CD4-positive, CD25-positive, alpha-beta regulatory T cell (primary cell): ENCODE measurements around the gene CELF2. TPM values are rescaled to one million over a fixed set of nuclear protein-coding genes. Genes with fewer than 3 reads are reported as not detected.
A peak's percentile ranks its signal among the peaks of the same experiment; 100 is the strongest.

Experiments used
- ATAC-seq, 2 donors: fragments of 150-1000 bp; cut with Tn5 transposase; one replicate each; pipeline ENCODE4 v1.10.0; 2021; ENCODE audit warnings: low read depth in 2 of 2, moderate number of reproducible peaks in 2 of 2, moderate library complexity in 1 of 2
- DNase-seq, 3 donors: peaks; one replicate each; pipeline versions ENCODE4 v3.0.0 to v3.0.0-alpha.2; 2012 to 2022; ENCODE audit warnings: mixed read lengths in 1 of 3
- H3K27ac ChIP-seq: one replicate; pipeline ENCODE4 v1.7.0; 2013; ENCODE audit warnings: mild to moderate bottlenecking, low read length; ENCODE audit not compliant: insufficient read depth, poor library complexity, severe bottlenecking
- H3K27me3 ChIP-seq: one replicate; pipeline ENCODE4 v1.7.0; 2013; ENCODE audit warnings: low read length; ENCODE audit not compliant: control insufficient read depth, insufficient read depth
- H3K36me3 ChIP-seq: one replicate; pipeline ENCODE4 v1.7.0; 2013; ENCODE audit warnings: mild to moderate bottlenecking, low read length, moderate library complexity; ENCODE audit not compliant: control insufficient read depth, insufficient read depth
- H3K4me1 ChIP-seq: 2 replicates; pipeline ENCODE4 v1.7.0; 2013; ENCODE audit warnings: mild to moderate bottlenecking, low read length; ENCODE audit not compliant: insufficient read depth, control insufficient read depth, poor library complexity, severe bottlenecking
- H3K4me3 ChIP-seq: one replicate; pipeline ENCODE4 v1.7.0; 2013; ENCODE audit warnings: low read depth, mild to moderate bottlenecking, low read length, moderate library complexity
- H3K9me3 ChIP-seq, 2 experiments: 1 replicate in 1 of 2; 2 replicates in 1 of 2; pipeline ENCODE4 v1.7.0; 2013; ENCODE audit warnings: low read length in 2 of 2, mild to moderate bottlenecking in 1 of 2, moderate library complexity in 1 of 2; ENCODE audit not compliant: control insufficient read depth in 2 of 2
- H3K27ac Mint-ChIP-seq, 3 donors: one replicate each; pipeline ENCODE4 v1.8.0; 2020 to 2022; ENCODE audit warnings: mild to moderate bottlenecking in 3 of 3, mixed read lengths in 3 of 3, moderate library complexity in 2 of 3
- H3K27me3 Mint-ChIP-seq: one replicate; pipeline ENCODE4 v1.8.0; 2022; ENCODE audit warnings: mild to moderate bottlenecking, mixed read lengths
- H3K36me3 Mint-ChIP-seq: one replicate; pipeline ENCODE4 v1.8.0; 2020; ENCODE audit warnings: mixed read lengths
- H3K4me1 Mint-ChIP-seq, 4 donors: one replicate each; pipeline ENCODE4 v1.8.0; 2020 to 2022; ENCODE audit warnings: mixed read lengths in 4 of 4, mild to moderate bottlenecking in 1 of 4
- H3K4me3 Mint-ChIP-seq, 4 donors: one replicate each; pipeline ENCODE4 v1.8.0; 2020 to 2022; ENCODE audit warnings: mild to moderate bottlenecking in 4 of 4, mixed read lengths in 4 of 4, moderate library complexity in 3 of 4
- H3K9me3 Mint-ChIP-seq, 7 donors: one replicate each; pipeline ENCODE4 v1.8.0; 2020 to 2022; ENCODE audit warnings: mixed read lengths in 7 of 7, mild to moderate bottlenecking in 3 of 7, moderate library complexity in 2 of 7
- polyA plus RNA-seq, 4 donors: library from polyadenylated mRNA; unstranded; fragments of 300-500 nt; fragmentation: Illumina TruSeq; gene quantifications; one replicate each; pipeline ENCODE4 v1.2.3, GENCODE V29; 2021
- total RNA-seq: library from RNA; stranded (reverse); gene quantifications from one replicate; pipeline ENCODE4 v1.2.3, GENCODE V29; 2022

The CELF2 gene
- total and polyA plus RNA-seq, 5 donors from 2014 or later: 117 to 230 (median 150) TPM

DNA sequence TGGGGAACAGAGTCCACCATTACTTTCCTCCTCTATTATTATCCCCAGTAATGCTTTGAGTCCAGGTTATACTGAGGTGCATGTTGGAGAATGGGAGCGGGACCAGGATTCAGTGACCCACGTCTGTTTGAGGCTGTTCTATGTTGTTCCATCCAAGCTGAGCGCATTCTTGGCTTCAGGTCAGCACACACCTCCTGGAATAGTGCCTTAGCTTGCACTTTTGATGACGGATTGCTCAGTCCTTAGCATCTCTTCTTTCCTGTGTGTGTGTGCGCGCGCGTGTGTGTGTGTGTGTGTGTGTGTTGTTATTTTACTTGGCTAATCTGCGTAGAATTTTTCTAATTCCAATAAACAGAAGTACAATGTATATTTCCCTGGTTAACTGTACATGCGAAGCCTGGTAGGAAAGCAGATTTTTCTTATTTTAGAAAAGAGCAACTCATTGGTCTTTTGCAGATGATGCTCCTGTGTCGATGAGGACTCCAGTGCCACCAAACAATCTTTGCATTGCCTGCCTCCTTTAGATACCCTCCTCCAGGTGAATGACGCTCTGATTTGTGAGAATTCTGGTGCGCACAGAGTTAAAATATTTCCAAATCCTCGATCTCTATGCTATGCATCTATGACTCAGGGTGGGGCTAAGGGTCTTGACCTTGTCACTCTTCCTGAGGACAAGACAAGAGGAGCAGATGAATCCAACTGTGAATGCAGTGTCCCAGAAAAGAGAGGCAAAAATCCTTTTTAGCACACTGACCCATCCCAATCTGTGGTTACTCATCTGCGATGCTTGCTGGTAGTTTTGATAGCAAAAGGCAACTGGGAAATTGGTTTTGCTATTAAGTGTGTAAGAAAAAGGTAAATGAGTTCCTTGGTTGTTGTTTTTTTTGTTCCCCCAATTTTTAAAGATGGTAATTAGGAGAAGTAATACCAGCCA lies 13.3 kb upstream of the CELF2 start:
- Histone ChIP-seq H3K27ac (no peak overlapping the region), H3K36me3 (no peaks in the 10 kb centered on the region), H3K4me1 (no peaks in the 10 kb centered on the region), H3K27me3 (peaks cover 26% of the 10 kb centered on the region), H3K4me3 (no peak overlapping the region), H3K9me3 (no peaks in the 10 kb centered on the region)
- DNase-seq: no peak
- ATAC-seq: no peak
- H3K4me3 Mint-ChIP-seq: no peak overlapping the region
- H3K36me3 Mint-ChIP-seq: no peaks in the 10 kb centered on the region
- no peak overlapping the region for H3K27ac Mint-ChIP-seq
- H3K4me1 Mint-ChIP-seq: no peaks in the 10 kb centered on the region
- peaks cover 47% of the 10 kb centered on the region for H3K27me3 Mint-ChIP-seq
- peaks cover 0 to 3% (median 0%) of the 10 kb centered on the region in 7 donors for H3K9me3 Mint-ChIP-seq

DNA sequence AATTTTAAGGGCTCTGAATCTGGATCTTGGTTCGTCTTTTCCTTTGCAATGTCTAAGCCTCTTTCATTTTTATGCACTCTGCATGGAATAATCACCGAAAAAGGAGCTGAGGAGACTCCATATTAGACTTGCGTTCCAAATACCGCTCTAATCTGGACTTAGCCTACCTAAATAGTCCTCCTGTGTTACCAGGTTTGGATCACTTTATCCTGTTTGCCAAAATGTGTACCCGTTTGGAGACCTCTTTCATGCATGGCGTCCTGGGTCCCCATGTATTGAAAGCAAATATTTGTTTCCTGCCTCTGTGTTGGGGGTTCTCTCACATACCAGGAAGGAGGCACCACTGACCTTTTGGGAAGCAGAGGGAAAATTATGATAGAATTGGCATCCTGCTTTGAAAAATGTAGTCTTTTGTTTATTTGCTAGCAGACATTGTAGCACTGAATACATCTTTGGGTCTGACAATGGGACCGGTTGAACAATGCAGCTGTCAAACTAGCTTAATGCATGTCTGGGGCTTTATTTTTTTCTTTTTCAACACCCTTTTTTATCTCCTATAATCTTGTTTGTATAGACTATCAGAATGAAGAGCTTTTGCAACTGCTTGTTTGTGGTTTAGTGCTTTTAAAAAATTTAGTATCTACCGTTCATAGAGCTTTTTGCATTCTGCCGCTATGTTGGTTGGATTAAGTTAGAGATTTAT lies 11.8 kb upstream of the CELF2 start:
- H3K27me3 ChIP-seq: peaks cover 30% of the 10 kb centered on the region
- Mint-ChIP-seq H3K36me3 (no peaks in the 10 kb centered on the region), H3K27ac (no peak overlapping the region), H3K4me1 (no peaks in the 10 kb centered on the region), H3K9me3 (peaks cover 0 to 3% (median 0%) of the 10 kb centered on the region in 7 donors), H3K4me3 (no peak overlapping the region), H3K27me3 (peaks cover 52% of the 10 kb centered on the region)
- no peaks in the 10 kb centered on the region for H3K4me1 ChIP-seq
- H3K27ac ChIP-seq: no peak overlapping the region
- ATAC-seq: no peak
- no peaks in the 10 kb centered on the region for H3K36me3 ChIP-seq
- no peaks in the 10 kb centered on the region for H3K9me3 ChIP-seq
- no peak for DNase-seq
- no peak overlapping the region for H3K4me3 ChIP-seq

DNA sequence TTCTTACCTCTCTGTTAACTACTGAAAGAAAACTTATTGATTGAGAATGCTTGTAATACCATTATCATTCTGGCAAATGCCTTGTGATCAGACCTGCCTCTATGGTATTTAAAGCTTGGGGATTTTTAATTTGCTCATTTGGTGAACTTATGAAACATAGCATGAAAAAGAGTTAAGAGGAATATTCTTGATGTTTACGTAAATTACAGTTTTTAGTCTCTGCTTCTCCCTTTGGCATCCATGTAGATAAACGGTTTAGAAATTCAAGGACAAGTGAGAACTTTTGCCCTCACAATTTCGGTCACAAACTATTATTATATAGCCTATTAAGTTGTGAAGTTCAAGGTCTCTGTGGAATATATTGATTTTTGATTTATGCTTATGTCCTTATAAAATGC lies 11.2 kb upstream of the CELF2 start:
- H3K4me3 ChIP-seq: no peak overlapping the region
- H3K27ac ChIP-seq: no peak overlapping the region
- ATAC-seq (no peak), DNase-seq (no peak)
- H3K4me1 ChIP-seq: no peaks in the 10 kb centered on the region
- H3K36me3 ChIP-seq: no peaks in the 10 kb centered on the region
- H3K36me3 Mint-ChIP-seq: no peaks in the 10 kb centered on the region
- H3K9me3 Mint-ChIP-seq: peaks cover 0 to 3% (median 0%) of the 10 kb centered on the region in 7 donors
- no peaks in the 10 kb centered on the region for H3K9me3 ChIP-seq
- no peak overlapping the region for H3K27ac Mint-ChIP-seq
- H3K27me3 Mint-ChIP-seq: peaks cover 54% of the 10 kb centered on the region
- no peak overlapping the region for H3K4me3 Mint-ChIP-seq
- H3K4me1 Mint-ChIP-seq: no peaks in the 10 kb centered on the region
- peaks cover 31% of the 10 kb centered on the region for H3K27me3 ChIP-seq

DNA sequence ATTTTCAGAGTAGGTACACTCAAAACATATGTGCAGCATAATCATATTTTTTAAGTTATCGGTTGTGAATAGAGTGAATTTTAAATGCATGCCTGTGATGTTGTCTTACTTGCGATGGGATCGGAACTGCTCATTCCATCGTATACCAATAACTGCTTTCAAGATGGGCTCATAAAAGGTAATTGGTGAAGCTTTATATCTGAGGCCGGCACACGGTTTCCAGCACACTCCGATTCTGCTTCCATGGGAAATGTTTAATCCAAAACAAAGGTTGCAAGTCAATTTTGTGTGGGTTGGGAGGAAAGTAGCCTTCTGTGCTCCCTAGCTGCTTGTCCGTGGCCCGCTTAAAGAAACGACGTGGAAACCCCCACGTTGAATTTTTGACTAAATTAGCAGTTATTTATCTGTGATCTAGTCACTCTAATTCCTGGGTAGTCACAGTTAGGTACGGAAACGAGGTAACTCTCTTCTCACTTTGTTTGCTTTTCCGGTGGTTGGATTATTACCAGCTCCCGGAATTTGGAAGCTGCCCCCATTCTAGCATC lies 10.1 kb upstream of the CELF2 start:
- Histone ChIP-seq H3K36me3 (no peaks in the 10 kb centered on the region), H3K4me3 (no peak overlapping the region), H3K4me1 (no peaks in the 10 kb centered on the region), H3K27me3 (peaks cover 37% of the 10 kb centered on the region), H3K27ac (no peak overlapping the region), H3K9me3 (no peaks in the 10 kb centered on the region)
- DNase-seq (no peak), ATAC-seq (no peak)
- Mint-ChIP-seq H3K4me1 (no peaks in the 10 kb centered on the region), H3K9me3 (peaks cover 0 to 3% (median 0%) of the 10 kb centered on the region in 7 donors), H3K36me3 (no peaks in the 10 kb centered on the region), H3K27me3 (peaks cover 59% of the 10 kb centered on the region), H3K4me3 (no peak overlapping the region), H3K27ac (no peak overlapping the region)

DNA sequence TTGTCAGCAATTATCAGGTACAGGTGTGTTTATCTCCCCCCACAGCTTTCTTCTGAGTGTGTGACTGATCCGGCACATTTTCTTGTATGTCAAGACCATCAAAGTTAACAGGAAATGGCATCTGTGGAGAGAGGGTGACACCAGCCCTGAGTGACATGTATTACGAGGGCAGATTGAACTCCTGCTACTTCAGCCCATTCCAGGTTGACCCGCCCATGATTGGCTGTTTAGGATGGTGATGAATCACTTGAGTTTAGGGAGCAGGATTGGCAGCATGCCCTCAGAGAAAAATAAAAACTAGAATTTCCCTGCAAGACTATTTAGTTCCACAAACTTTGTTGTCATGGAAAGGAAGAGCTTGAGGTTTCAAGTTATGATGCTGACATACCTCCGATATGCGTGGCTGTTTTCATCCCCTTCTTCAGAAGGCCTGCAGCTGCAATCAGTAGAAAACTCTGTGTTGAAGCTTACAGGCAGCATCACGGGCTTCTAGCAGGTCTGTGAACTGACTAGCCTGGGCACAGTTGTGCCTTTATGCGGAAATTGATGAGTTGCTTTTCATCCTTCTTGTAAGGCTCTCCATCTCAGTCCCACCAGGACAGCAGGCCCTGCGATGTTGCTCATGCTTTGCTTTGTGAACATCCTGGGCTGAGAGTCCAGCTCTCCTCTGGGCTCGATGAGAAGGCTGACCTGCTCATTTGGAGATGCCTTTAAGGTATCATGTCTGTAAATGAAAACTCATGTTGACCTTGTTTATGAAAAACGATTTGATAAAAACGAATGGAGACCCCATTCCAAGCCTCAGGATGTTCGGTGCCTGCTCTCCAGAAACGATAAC lies 8.0 kb upstream of the CELF2 start:
- H3K36me3 ChIP-seq: no peaks in the 10 kb centered on the region
- ATAC-seq (no peak), DNase-seq (peak in 1 of 3 donors; percentile 16)
- Mint-ChIP-seq H3K4me1 (peaks cover 0 to 4% (median 0%) of the 10 kb centered on the region in 4 donors), H3K9me3 (peaks cover 0 to 5% (median 0%) of the 10 kb centered on the region in 7 donors), H3K27ac (no peak overlapping the region), H3K4me3 (no peak overlapping the region), H3K36me3 (no peaks in the 10 kb centered on the region), H3K27me3 (peaks cover 78% of the 10 kb centered on the region)
- no peaks in the 10 kb centered on the region for H3K9me3 ChIP-seq
- H3K27me3 ChIP-seq: peaks cover 51% of the 10 kb centered on the region
- H3K4me1 ChIP-seq: no peaks in the 10 kb centered on the region
- H3K27ac ChIP-seq: no peak overlapping the region
- H3K4me3 ChIP-seq: no peak overlapping the region

DNA sequence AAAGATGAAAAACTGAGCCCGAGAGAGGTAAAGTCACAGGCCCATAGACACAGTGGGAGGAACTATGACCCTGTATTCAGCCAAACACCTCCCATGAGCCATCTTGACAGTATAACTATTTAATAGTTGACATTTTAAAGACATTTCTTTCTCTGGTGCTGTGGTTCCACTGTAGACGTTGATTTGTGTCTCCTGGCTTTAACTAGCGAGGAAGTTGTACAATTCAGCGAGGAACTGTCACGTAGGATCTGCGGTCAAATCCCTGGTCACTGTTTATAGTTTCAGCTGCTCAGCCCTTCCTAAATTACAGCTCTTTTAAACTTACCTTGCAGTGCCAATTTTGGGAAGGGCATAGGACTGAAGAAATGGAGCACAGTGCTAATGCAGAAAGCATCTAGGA lies 7.1 kb upstream of the CELF2 start:
- Mint-ChIP-seq H3K27ac (no peak overlapping the region), H3K4me1 (peaks cover 0 to 4% (median 0%) of the 10 kb centered on the region in 4 donors)

DNA sequence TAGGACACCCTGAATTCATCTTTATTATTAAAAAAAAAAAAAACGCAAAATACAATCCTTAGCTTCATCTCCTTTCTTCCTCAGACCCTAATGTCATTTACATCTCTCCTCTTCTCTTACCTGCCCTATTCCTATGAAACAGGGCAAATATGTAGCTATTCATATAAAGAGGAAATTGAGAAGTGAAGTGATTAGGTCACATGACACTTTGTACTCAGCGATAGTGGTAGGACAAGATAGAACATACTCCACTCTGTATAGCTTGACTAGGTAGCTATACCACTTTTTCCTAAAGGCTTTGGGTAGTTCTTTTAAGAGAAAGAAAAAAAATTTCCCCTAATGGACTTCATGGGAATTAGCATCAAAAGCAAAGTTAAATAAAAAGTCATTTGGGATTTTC lies 6.2 kb upstream of the CELF2 start:
- Histone ChIP-seq H3K4me1 (no peaks in the 10 kb centered on the region), H3K27me3 (peaks cover 62% of the 10 kb centered on the region), H3K4me3 (no peak overlapping the region), H3K27ac (no peak overlapping the region), H3K36me3 (no peaks in the 10 kb centered on the region), H3K9me3 (no peaks in the 10 kb centered on the region)
- DNase-seq: no peak
- H3K4me1 Mint-ChIP-seq: peaks cover 0 to 4% (median 0%) of the 10 kb centered on the region in 4 donors
- no peaks in the 10 kb centered on the region for H3K36me3 Mint-ChIP-seq
- H3K27me3 Mint-ChIP-seq: peaks cover 80% of the 10 kb centered on the region
- ATAC-seq: no peak
- H3K9me3 Mint-ChIP-seq: peaks cover 0 to 5% (median 0%) of the 10 kb centered on the region in 7 donors
- H3K4me3 Mint-ChIP-seq: no peak overlapping the region
- H3K27ac Mint-ChIP-seq: no peak overlapping the region

More for the DNA sequence above, 7.1 kb upstream of the CELF2 start:
- Histone ChIP-seq H3K27me3 (peaks cover 56% of the 10 kb centered on the region), H3K4me3 (no peak overlapping the region), H3K36me3 (no peaks in the 10 kb centered on the region), H3K27ac (no peak overlapping the region), H3K4me1 (no peaks in the 10 kb centered on the region), H3K9me3 (no peaks in the 10 kb centered on the region)
- Mint-ChIP-seq H3K4me3 (no peak overlapping the region), H3K9me3 (peaks cover 0 to 5% (median 0%) of the 10 kb centered on the region in 7 donors), H3K36me3 (no peaks in the 10 kb centered on the region), H3K27me3 (peaks cover 77% of the 10 kb centered on the region)
- DNase-seq (no peak), ATAC-seq (no peak)
